Left ventricle myocardium superior (tissue), 1 donor: ENCODE measurements around the gene UBASH3A. TPM values are rescaled to one million over a fixed set of nuclear protein-coding genes. Genes with fewer than 3 reads are reported as not detected.

Experiments
- ATAC-seq: fragments of 200-7000 bp; cut with Tn5 transposase; one replicate; pipeline ENCODE4 v1.9.1; 2020; ENCODE audit warnings: mild to moderate bottlenecking, moderate library complexity
- DNase-seq: peaks from one replicate; pipeline ENCODE4 v3.0.0-alpha.2; 2020
- intact Hi-C: fragments of 100-400 bp; cut with micrococcal nuclease; formaldehyde crosslinking; loops from one replicate; pipeline ENCODE4 v1.11.0; 2022
- total RNA-seq: library from RNA; stranded (reverse); fragmentation: NEBNext Ultra II Directional; extraction: Animal tissue kit (Norgen Biotek cat#: 25700); gene quantifications from one replicate; pipeline ENCODE4 v1.2.1, GENCODE V29; 2021
- donor health status: DM: no; HTN: yes; CAD: no; lungs with severe emphysema.

The UBASH3A gene
- total RNA-seq, 1 donor from 2014 or later = not detected

DNA sequence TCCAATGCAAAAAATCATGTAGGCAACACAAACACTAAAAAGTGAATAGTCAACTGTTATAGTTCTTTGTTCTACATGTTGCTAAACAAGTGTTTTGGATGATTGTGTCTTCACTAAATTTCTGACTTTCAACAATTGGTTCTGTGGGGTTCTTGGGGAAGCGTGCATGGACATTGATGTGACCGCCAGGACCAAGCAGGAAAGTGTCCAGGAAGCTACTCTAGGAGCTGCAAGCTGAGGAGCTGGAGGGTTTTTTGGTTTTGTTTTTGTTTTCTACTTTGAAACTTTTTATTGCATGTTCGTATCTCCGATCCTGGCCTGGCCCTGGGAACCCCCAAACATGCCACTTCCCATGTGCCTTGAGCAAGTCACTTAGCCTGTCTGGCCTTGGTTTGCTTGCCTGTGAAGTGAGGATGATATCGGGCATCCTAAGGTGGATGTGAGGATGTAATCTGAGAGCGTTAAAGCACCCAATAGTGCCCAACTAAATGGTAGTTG is 15.8 kb upstream of the UBASH3A start:
- ATAC-seq = no peak
- DNase-seq = no peak
- intact Hi-C loops = no loop called here

DNA sequence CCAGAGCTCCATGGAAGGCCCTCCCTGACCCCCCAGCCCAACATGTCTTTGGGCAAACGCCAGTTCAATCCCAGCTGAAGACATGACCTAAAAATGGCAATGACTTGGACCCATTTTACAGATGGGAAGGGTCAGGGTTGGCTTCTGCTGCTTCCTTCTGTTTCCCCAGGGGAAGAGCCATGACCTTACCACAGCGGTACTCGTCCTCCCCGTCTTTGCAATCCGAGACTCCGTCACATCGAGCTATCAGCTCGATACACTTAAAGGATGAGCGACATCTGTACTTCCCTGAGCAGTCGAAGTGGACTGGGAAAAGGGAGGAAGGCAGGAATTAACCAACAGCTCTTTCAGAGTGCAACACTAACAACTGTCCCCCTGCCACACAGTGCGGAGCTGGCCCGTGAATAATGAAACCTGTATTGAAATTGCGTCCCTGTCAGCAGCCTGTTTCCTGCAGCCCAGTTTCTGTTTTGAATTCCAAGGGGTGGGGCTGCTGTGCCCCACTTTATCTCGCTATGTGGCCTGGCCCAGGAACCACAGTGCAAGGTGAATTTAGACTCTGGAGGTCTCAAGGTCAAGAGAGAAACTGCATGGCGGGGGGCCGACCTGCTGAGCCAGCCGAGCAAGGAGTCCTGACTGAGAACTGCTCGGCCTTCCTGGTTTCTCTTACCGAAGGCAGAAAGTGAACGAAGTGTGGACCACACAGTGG is 14.8 kb upstream of the UBASH3A start:
- DNase-seq = no peak
- peak; percentile 28 for ATAC-seq
- intact Hi-C loops = no loop called here

DNA sequence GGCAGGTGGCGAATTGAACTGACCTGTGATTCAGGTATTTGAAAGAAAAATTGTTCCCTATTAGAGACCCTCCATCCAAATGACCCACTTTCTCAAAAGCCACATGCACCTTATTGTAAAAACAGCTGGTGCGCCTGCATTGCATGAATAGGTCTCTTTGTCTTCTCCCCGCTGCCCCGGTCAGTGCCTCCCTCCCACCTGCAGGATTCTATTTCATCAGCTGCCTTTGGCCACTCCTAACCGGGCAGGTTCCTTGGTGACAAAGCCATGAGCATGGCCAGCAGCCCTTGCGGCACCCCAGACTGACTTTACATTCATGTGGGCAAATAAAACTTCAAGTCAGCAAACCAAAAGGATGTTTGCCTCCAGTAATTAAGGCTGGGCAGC is 14.3 kb upstream of the UBASH3A start:
- DNase-seq = no peak
- intact Hi-C loops = no loop called here
- ATAC-seq = no peak

DNA sequence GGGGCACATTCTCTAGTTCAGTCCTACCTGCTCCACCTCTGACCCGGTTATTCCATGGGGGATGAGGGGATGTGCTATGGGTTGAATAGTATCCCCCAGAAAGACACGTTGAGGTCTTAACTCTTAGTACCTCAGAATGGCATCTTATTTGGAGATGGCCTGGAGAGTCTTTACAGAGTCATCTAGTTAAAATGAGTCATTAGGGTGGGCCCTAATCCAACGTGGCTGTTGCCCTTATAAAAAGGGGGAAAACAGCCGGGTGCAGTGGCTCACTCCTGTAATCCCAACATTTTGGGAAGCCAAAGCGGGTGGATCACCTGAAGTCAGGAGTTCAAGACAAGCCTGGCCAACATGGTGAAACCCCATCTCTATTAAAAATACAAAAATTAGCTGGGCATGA is 13.5 kb upstream of the UBASH3A start:
- DNase-seq (no peak), ATAC-seq (no peak)
- intact Hi-C loops = no loop called here

DNA sequence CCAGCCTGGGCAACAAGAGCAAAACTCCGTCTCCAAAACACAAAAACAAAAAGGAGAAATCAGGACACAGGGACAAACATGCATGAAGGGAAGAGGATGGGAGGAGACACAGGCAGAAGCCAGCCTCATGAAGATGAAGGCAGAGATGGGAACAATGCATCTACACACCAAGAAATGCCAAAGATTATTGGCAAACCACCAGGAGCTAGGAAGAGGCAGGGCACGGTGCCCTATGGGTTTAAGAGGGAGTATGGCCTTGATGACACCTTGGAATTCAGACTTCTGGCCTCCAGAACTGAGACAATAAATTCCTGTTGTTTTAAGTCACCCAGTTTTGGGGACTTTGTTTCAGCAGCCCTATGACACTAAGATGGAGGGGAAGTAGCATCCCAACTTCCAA is 13.0 kb upstream of the UBASH3A start:
- intact Hi-C loops = no loop called here
- DNase-seq (no peak), ATAC-seq (no peak)

DNA sequence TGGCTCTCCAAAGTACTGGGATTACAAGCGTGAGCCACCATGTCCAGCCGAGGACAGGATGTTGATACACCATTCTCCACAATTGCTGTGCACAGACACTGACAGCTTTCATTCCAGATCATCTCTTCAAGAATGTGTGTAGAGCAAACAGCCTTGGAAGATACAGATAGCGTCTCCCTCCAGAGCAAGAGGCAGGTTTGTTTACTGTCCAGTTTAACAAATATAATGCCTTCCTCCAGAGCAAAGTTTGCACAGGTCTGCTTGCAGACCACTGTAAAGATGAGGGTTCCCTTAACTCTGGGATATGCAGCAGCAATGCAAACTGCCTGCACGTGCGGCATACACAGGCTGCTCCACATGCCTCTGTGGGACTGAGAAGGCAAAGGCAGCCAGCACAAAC is 12.4 kb upstream of the UBASH3A start:
- intact Hi-C loops = no loop called here
- DNase-seq (no peak), ATAC-seq (no peak)

DNA sequence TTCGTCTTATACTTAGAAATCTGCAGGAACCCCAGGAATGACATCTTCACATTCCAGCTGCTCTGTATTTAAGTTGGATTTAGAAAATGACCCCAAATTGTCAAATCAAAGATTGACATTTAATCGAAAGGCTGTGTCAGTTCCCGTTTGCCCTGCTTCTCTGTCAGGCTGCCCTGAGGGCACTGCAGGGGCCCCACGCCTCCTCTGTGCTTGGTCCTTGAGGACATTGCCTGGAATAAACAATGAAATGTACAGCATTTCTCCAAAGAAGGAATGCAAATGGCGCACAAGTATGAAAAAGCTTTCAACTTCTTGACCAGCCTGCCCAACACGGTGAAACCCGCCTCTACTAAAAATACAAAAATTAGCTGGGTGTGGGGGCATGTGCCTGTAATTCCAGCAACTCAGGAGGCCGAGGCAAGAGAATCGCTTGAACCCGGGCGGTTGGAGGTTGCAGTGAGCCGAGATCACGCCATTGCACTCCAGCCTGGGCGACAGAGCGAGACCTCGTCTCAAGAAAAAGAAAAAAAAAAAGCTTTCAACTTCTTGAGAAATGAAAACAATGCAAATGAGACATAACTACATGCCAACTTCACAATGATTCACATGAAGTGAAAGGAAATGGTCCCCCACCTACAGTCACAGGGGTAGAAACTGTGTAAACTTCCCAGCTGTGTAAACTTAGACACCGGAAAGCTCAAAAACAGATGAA is 10.8 kb upstream of the UBASH3A start:
- intact Hi-C loops = no loop called here
- ATAC-seq (no peak), DNase-seq (no peak)

DNA sequence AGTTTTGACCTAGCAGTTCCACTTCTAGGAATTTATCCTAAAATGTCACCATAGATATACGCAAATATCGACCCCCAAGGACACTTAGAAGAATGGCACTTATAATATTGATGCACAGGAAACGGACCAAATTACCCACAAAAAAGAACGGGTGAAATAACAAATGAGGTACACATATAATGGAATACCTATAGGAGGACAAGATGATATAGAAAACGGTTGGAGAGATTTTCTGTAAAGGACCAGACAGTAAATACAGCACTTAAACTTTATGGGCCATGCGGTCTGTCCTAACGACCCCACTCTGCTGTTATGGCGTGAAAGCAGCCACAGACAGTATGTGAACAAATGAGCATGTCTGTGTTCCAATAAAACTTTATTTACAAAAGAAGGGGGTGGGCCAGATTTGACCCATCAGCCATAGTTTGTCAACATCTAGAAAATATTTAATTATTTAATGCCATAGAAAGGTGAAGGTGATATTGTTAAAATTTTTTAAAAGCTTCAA is 10.2 kb upstream of the UBASH3A start:
- ATAC-seq (no peak), DNase-seq (no peak)
- intact Hi-C loops = no loop called here

DNA sequence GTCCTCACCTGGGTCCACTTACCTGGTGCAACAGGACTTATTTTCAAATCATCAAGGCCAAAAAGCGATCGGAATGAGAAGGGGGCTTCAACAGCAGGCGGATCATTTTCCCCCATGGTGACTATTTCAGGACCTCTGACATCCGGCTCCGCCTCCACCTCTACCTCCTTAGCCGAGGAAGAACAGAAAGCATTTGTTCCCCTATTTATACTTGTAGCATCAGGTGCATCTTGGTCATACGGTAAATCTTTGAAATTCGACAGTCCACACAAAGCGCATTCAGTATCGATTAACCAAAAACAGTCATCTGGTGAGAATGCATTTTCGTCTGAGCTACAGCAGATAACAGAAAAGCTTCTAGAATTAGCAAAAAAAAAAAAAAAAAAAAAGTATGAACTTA is 8.4 kb upstream of the UBASH3A start:
- ATAC-seq (no peak), DNase-seq (no peak)
- intact Hi-C loops = no loop called here

DNA sequence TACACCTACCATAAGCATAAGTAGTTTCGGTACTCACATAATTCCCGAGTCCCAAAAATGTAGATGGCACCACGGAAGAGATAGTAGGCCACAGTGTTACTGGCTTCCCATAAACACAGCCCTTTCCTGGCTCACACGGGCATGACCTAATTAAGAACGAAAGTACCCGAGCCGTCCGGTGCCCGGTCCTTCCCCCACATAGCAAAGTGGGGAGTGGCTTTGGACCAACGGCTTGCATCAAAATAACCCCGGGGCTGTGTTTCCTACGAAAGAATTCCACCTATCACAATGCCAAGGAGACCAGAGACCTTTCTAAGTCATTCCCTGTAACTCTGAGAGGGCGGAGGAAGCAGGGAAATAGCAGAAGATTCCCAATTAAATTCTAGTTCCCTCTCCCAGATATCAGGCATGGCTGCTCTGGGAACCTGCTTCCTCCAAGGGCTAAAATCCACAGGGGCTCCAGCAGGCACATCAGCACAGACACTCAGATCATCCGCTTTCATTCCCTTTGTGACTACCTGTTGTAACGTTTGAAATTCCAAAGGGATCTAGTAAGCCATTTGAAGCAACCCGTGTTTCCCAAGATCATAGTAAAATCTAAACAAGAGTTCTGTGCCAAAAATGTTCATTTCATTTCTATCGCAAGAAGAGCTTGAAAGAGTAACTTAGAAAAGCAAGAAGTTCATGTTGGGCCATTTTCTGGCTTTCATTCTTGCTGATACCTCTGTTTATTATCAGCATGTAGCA is 7.6 kb upstream of the UBASH3A start, which contains the start of gene TMPRSS3:
TMPRSS3 (minus strand) TSS at position 148 of the 747 bp plus-strand sequence. CDS start 635 bp downstream, outside the sequence.
- DNase-seq = no peak
- ATAC-seq = no peak
- intact Hi-C loops = no loop called here

DNA sequence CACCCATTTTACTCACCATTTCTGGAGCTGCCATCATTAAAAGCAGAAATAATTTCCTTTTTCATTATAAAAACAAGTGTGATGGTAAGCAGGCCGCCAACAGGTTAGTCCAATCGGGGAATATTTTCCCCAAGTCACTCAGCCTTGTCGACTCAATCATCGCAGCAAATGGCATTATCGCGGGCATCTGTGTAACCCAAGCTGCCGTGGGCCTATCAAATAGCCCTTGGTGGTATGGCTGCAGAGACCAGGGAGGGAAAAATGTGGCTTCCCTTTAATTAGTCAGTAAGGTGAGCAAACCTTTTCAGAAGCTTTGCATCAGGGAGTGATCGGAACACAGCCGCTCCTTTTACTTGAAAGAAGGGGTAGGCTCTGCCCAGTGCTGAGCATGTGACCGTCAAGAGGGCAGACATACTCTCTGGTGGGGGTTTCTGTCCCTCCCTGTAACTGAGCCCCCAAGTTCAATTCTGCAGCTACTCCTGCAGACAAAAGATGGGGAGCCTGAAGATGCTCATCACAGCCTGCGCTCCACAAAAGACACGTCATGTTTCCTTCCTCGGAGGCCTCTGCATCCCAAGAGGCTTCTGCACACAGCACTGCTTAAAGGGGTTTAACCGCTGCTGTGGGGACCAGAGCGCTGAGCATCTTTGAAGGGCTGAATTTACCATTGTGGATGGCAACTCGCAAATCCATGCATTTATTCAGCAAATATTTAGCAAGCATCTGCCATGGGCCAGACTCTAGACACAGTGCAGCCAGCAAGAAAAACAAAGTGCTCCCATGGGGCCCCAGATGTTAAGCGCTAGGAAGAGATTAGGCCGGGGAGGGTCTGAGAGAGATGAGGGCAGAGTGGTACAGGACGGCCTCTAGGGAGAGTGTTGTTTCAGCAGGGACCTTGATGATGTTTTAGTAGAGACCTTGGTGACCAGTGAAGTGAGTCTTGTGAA is 6.6 kb upstream of the UBASH3A start:
- no peak for DNase-seq
- intact Hi-C loops = no loop called here
- no peak for ATAC-seq

DNA sequence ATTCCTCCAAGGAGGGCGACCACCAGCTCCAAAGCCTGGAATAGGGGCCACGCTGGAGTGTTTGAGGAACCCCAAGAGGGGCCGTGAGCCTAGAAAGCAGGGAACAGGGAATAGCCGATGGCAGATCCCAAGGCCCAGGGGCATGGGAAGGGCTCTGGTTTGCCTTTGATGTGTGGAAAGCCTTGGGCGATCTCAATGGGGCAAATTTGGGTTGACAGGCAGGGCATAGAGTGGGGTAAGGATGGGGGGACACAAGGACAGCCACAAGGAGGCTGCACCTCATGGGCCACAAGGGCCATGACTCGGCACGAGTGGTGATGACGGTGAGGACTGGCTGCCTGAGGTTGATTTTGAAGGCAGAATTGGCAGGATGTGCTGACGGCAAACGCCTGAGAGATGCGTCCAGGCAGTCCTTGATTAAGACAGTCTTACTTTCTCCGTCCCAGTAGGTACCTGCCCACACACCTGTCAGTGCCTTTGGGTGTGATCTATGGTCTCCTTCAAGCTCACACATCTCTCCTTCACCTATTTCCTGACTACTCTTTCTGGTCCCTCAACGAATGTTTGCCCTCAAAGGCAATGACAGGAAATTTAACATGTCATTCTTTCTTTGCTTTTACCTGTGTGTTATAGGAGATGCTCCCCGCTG is 5.8 kb upstream of the UBASH3A start:
- DNase-seq = no peak
- intact Hi-C loops = no loop called here

DNA sequence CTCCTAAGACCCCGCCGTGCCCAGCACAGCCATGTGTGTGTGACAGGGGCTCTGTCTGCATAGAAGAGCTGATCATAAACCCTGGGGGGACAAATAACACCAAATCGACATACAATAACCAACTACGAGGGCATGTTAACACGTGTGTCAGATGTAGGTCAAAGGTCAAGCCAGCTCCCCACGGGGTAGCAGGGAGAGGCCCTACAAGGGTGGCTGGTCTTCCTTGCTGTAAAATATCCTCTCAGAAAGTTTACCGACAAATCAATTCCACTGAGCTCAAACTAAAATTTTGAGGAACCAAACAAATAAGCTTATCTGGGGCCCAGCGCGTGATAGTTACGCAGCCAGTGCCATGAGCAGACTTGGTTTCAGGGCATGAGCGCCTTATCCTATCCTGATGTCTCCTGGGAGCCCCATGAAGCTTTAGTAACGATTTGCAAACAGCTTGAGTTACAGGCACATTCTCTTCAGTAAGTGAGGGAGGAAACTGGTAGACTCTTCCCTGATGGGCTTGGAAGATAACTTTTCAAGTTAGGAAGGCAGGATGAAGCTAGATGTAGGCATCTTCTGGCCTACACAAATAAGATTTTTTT is 5.2 kb upstream of the UBASH3A start:
- DNase-seq (no peak), ATAC-seq (no peak)
- intact Hi-C loops = no loop called here

More for the DNA sequence above, 5.8 kb upstream of the UBASH3A start:
- no peak for ATAC-seq

DNA sequence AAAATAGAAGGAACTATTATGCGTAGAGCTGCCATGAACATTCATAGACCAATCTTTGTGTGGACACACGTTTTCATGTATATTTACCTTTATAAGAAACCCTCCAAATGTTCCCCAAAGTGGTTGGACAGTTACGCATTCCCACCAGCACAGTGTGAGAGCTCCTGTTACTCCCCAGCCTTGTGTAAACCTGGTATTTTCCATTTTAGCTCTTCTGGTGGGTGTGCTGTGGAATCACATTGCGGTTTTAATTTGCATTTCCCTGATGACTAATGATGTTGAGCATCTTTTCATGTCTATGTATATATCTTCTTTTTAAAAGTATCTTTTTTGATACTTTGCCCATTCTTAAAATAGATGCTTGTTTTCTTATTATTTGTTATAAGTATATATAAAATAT is 3.2 kb upstream of the UBASH3A start:
- intact Hi-C loops = no loop called here
- ATAC-seq (no peak), DNase-seq (no peak)

DNA sequence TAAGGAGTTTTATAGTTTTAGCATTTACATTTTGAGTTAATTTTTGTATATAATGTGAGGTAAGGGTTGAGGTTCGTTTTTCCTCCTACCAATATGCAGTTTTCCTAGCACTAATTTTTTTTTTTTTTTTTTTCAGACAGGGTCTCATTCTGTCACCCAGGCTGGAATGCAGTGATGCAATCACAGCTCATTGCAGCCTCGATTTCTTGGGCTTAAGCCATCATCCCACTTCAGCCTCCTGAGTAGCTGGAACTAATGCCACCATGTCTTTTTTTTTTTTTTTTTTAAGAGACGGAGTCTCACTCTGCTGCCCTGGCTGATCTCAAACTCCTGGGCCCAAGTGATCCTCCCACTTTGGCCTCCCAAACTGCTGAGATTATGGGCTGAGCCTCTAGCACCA is 2.5 kb upstream of the UBASH3A start:
- no peak for DNase-seq
- no peak for ATAC-seq
- intact Hi-C loops = no loop called here

DNA sequence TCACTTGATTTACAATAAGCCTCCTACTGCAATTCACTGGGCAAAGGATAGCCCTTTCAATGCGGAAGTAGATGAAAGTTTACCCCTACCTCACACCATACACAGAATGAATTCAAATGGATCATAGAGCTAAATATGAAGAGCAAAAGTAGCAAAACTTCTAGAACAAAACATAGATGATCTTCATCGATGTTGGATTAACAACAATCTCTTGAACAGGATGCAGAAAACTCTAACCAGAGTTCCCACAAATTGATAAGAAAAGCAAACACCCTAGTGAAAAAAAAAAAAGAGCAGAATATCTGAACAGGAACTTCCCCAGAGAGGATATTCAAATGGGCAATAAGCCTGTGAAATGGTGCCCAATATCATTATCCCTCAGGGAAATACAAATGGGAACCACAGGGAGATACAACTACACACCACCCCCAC is 1.9 kb upstream of the UBASH3A start:
- DNase-seq (no peak), ATAC-seq (no peak)
- intact Hi-C loops = no loop called here

DNA sequence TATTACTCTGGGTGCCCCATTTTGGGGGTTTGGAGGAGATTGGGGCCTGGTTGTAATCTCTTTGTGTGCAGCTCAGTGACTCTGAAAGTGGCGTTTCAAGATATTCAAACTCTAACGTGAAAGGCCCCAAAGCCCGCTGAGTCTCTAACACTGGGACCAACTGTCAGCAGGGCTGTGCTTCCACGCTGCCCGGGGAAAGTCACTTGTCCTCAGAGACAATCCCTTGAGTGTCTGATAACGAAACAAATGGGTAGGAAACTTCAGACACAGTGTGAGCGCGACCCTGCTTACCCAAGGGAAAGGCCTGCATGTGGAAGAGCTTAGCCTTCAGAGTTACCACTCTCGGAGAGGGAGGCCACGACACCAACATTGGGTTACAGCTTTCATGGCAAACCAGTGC is 837 bp downstream of the UBASH3A start:
- ATAC-seq = no peak
- intact Hi-C loops = no loop called here
- DNase-seq = no peak
